B cell (primary cell): ENCODE results near the gene DMXL1. TPM values are rescaled to one million over a fixed set of nuclear protein-coding genes. Genes with fewer than 3 reads are reported as not detected.

Experiments
- ATAC-seq: fragments of 200-7000 bp; cut with Tn5 transposase; one replicate; pipeline ENCODE4 v1.10.0; 2021; ENCODE audit warnings: low read depth, mild to moderate bottlenecking, moderate number of reproducible peaks, moderate library complexity
- CTCF ChIA-PET: fragments of 350-600 bp; sonication (Branson Sonifier 250); formaldehyde crosslinking; loops from one replicate; lab custom pipeline; 2021; ENCODE audit warnings: antibody characterized with exemption, inconsistent platforms; lab: Charles Lee
- POLR2A ChIA-PET: fragments of 350-600 bp; sonication (Branson Sonifier 250); formaldehyde crosslinking; loops from one replicate; lab custom pipeline; 2021; ENCODE audit warnings: antibody characterized with exemption; lab: Charles Lee
- DNase-seq: peaks from one replicate; pipeline ENCODE4 v3.0.0; 2013
- H2AFZ ChIP-seq: 2 replicates; pipeline ENCODE4 v1.6.1; 2012; ENCODE audit warnings: mild to moderate bottlenecking, low read depth, low read length; ENCODE audit not compliant: insufficient read depth, poor library complexity, severe bottlenecking
- H3K27ac ChIP-seq, 2 donors: 1 replicate in 1 of 2; 2 replicates in 1 of 2; pipeline ENCODE4 v1.5.1; 2012 to 2013; ENCODE audit warnings: low read length in 2 of 2, mild to moderate bottlenecking in 2 of 2, moderate library complexity in 1 of 2
- H3K27me3 ChIP-seq, 4 experiments: fragments of 200-600 bp in 1 of 4; sonication (generic) in 1 of 4; replicated peaks in 1 of 4; 1 replicate in 2 of 4; 2 replicates in 2 of 4; pipeline versions ENCODE4 v1.6.1 to v1.7.0; 2013 to 2016; ENCODE audit warnings: low read length in 3 of 4, mild to moderate bottlenecking in 2 of 4, mixed read lengths in 1 of 4, moderate library complexity in 1 of 4; ENCODE audit not compliant: insufficient read depth in 4 of 4, control insufficient read depth in 3 of 4; ENCODE audit errors: control extremely low read depth in 1 of 4
- H3K36me3 ChIP-seq, 2 experiments: replicated peaks in 1 of 2; 1 replicate in 1 of 2; 2 replicates in 1 of 2; pipeline versions ENCODE4 v1.6.1 to v1.7.1; 2013; ENCODE audit warnings: low read length in 1 of 2; ENCODE audit not compliant: insufficient read depth in 2 of 2, control insufficient read depth in 1 of 2; ENCODE audit errors: control extremely low read depth in 1 of 2, extremely low read depth in 1 of 2
- H3K4me1 ChIP-seq, 2 donors: fragments of 200-600 bp in 1 of 2; sonication (generic) in 1 of 2; 1 replicate in 1 of 2; 2 replicates in 1 of 2; pipeline versions ENCODE4 v1.5.1 to v1.6.1; 2013 to 2017; ENCODE audit warnings: low read length in 2 of 2; ENCODE audit not compliant: control insufficient read depth in 2 of 2, insufficient read depth in 2 of 2
- H3K4me2 ChIP-seq: replicated peaks from 2 replicates; pipeline ENCODE3; 2012; ENCODE audit warnings: mild to moderate bottlenecking, low read depth, low read length; ENCODE audit not compliant: poor library complexity, severe bottlenecking
- H3K4me3 ChIP-seq, 5 experiments: fragments of 200-600 bp in 1 of 5; sonication (generic) in 1 of 5; 1 replicate in 3 of 5; 2 replicates in 2 of 5; pipeline versions ENCODE4 v1.5.1 to v1.7.0; 2011 to 2016; ENCODE audit warnings: low read length in 4 of 5, mild to moderate bottlenecking in 4 of 5, low read depth in 2 of 5, control low read depth in 1 of 5, moderate library complexity in 1 of 5; ENCODE audit not compliant: insufficient read depth in 1 of 5; ENCODE audit errors: control extremely low read depth in 1 of 5, extremely low read depth in 1 of 5
- H3K79me2 ChIP-seq: fragments of 200-600 bp; sonication (generic); one replicate; pipeline ENCODE4 v1.6.0; 2016; ENCODE audit warnings: low read length; ENCODE audit not compliant: control insufficient read depth, insufficient read depth
- H3K9ac ChIP-seq: fragments of 200-600 bp; sonication (generic); 2 replicates; pipeline ENCODE4 v1.6.1; 2017; ENCODE audit warnings: mild to moderate bottlenecking, low read length, moderate library complexity
- H3K9me3 ChIP-seq, 3 donors: one replicate each; pipeline versions ENCODE4 v1.6.1 to v1.7.1; 2013; ENCODE audit warnings: low read length in 2 of 3; ENCODE audit not compliant: control insufficient read depth in 2 of 3, insufficient read depth in 1 of 3; ENCODE audit errors: control extremely low read depth in 1 of 3
- H4K20me1 ChIP-seq: 2 replicates; pipeline ENCODE4 v1.6.0; 2012; ENCODE audit warnings: mild to moderate bottlenecking, low read length; ENCODE audit not compliant: insufficient read depth, control insufficient read depth, poor library complexity, severe bottlenecking
- H3K27ac Mint-ChIP-seq: one replicate; pipeline ENCODE4 v1.8.0; 2021; ENCODE audit warnings: mixed read lengths
- H3K27me3 Mint-ChIP-seq: one replicate; pipeline ENCODE4 v1.8.0; 2021; ENCODE audit warnings: mixed read lengths
- H3K4me1 Mint-ChIP-seq: one replicate; pipeline ENCODE4 v1.8.0; 2021; ENCODE audit warnings: mixed read lengths
- H3K4me3 Mint-ChIP-seq: one replicate; pipeline ENCODE4 v1.8.0; 2021; ENCODE audit warnings: mixed read lengths
- H3K9me3 Mint-ChIP-seq: one replicate; pipeline ENCODE4 v1.8.0; 2022; ENCODE audit warnings: mixed read lengths; ENCODE audit not compliant: insufficient read depth
- CTCF ChIP-seq: fragments of 200-600 bp; IDR thresholded peaks from one replicate; pipeline ENCODE4 v1.8.0; 2022; ENCODE audit warnings: antibody characterized with exemption, mild to moderate bottlenecking
- EZH2 ChIP-seq: IDR thresholded peaks from 2 replicates; pipeline ENCODE4 v1.6.1; 2012; ENCODE audit warnings: borderline replicate concordance, low read depth, mild to moderate bottlenecking, moderate library complexity, low read length; ENCODE audit not compliant: insufficient read depth, poor library complexity, severe bottlenecking
- WGBS: methylation state at CpG from one replicate; pipeline ENCODE4 v1.1.5; 2013; ENCODE audit warnings: missing lambda C conversion rate; ENCODE audit not compliant: insufficient coverage; 5-methylcytosine and 5-hydroxymethylcytosine counted together
- intact Hi-C: fragments of 100-400 bp; cut with micrococcal nuclease; formaldehyde crosslinking; loops from one replicate; pipeline ENCODE4 v1.10.0; 2022
- polyA plus RNA-seq: library from polyadenylated mRNA; depleted of rRNA; stranded (reverse); fragments of >200 nt; gene quantifications from 2 replicates; pipeline ENCODE4 v1.2.3, GENCODE V29; 2012
- total RNA-seq, 2 donors: library from RNA; stranded (reverse); fragments of 120-200 nt in 1 of 2; gene quantifications; 1 replicate in 1 of 2; 2 replicates in 1 of 2; pipeline versions ENCODE4 v1.2.3 to v1.2.4, GENCODE V29; 2013 to 2022

DMXL1 gene
- total and polyA plus RNA-seq, 2 donors (not counting 1 experiment from before 2014, with no cell fraction given) = 37.9 to 129 TPM

DNA sequence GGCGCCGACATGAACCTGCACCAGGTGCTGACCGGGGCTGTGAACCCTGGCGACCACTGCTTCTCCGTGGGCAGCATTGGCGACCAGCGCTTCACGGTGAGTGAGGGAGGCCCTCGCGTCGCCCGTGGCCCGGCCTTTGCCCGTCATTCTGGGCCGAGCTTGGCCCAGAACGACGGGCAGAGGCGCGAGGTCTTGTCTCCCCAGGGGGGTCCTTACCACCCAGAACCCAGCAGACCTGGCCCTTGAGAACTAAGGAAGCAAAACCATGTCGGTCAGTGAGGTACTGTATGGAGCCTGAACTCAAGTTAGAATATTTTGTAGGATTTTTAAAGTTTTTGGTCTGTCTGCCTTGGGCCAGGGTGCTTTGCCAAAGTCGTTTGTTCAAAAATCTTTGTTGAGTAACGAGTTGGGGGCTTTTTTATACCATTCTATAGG lies 691 bp downstream of the DMXL1 start:
- POLR2A ChIA-PET = interaction anchor here (0.6 to 2.1 kb wide), 11 partner anchors 23 to 293 kb away, joined by 3 to 15 read pairs (median 5); partner anchors contain the start of gene DTWD2
- DNase-seq = no peak
- H3K27ac Mint-ChIP-seq = peak overlapping the region; percentile 100
- Histone ChIP-seq H3K36me3 (peaks cover 0 to 3% of the 10 kb centered on the region in 2 experiments), H2AFZ (peak overlapping the region; percentile 99), H3K79me2 (peaks cover 51% of the 10 kb centered on the region), H4K20me1 (no peaks in the 10 kb centered on the region), H3K27ac (peak overlapping the region; percentile 94 to 97), H3K9me3 (no peaks in the 10 kb centered on the region), H3K4me1 (peaks cover 38 to 49% of the 10 kb centered on the region in 2 donors), H3K4me3 (peak overlapping the region; percentile 66 to 91 (median 90)), H3K27me3 (no peaks in the 10 kb centered on the region), H3K9ac (peak overlapping the region; percentile 97), H3K4me2 (peak overlapping the region; percentile 80)
- intact Hi-C loops = loop anchor here (1.0 to 5.0 kb wide), 6 partner anchors 36 to 381 kb away; partner anchors contain the start of genes DTWD2 and HSD17B4
- TF ChIP-seq CTCF (no peak), EZH2 (no peak)
- H3K4me3 Mint-ChIP-seq = peak overlapping the region; percentile 99
- CTCF ChIA-PET = interaction anchor here (1.0 to 2.1 kb wide), 10 partner anchors 9 to 340 kb away, joined by 3 to 23 read pairs (median 4); partner anchors contain the start of gene DTWD2
- H3K9me3 Mint-ChIP-seq = no peaks in the 10 kb centered on the region
- peaks cover 45% of the 10 kb centered on the region for H3K4me1 Mint-ChIP-seq
- WGBS = under 1% methylated on average over 20 of the region's 22 CpGs
- peak; percentile 3 for ATAC-seq
- no peaks in the 10 kb centered on the region for H3K27me3 Mint-ChIP-seq

DNA sequence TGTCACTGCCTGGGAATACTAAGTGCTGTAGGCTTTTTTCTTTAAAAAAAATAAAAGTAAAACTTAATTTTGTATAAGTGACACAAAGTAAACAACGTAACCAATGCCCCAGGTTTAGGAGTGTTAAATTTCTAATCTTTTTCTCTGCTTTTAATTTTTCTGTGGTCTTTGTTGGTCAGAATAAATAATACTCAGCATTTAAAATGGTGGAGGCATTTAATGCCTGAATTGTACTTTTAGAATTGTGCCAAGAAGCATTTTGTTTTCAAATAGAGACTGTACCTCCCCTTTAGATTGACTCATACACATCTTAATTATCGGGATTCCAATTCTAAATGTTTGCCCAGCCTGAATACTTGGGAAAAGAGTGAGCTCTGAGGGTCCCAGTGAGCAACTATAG lies 1.6 kb downstream of the DMXL1 start:
- peaks cover 51% of the 10 kb centered on the region for H3K4me1 Mint-ChIP-seq
- no peak for TF ChIP-seq EZH2
- no peak for TF ChIP-seq CTCF
- Histone ChIP-seq H3K27ac (peak overlapping the region; percentile 59 to 94), H3K4me1 (peaks cover 46 to 55% of the 10 kb centered on the region in 2 donors), H3K9me3 (no peaks in the 10 kb centered on the region), H3K4me2 (peak overlapping the region; percentile 80), H3K36me3 (peaks cover 0 to 3% of the 10 kb centered on the region in 2 experiments), H3K4me3 (peak overlapping the region in 4 of 5 experiments; percentile 9 to 91 (median 88)), H3K79me2 (peaks cover 60% of the 10 kb centered on the region), H3K27me3 (no peaks in the 10 kb centered on the region), H3K9ac (peak overlapping the region; percentile 97), H2AFZ (no peak overlapping the region), H4K20me1 (no peaks in the 10 kb centered on the region)
- no peak for ATAC-seq
- intact Hi-C loops = loop anchor here (5.0 kb wide), 3 partner anchors 35 to 270 kb away; no protein-coding TSS in a partner anchor
- no CpG with 5 or more reads among the region's 2 CpGs for WGBS
- POLR2A ChIA-PET = no interaction called here
- H3K27ac Mint-ChIP-seq = peak overlapping the region; percentile 73
- H3K27me3 Mint-ChIP-seq = no peaks in the 10 kb centered on the region
- CTCF ChIA-PET = interaction anchor here (1.4 kb wide), 1 partner anchor 84 kb away, joined by 11 read pairs; the partner anchor contains the start of gene DTWD2
- no peaks in the 10 kb centered on the region for H3K9me3 Mint-ChIP-seq
- DNase-seq = no peak
- H3K4me3 Mint-ChIP-seq = peak overlapping the region; percentile 90
